Keratinocyte (primary cell): ENCODE data around the gene HIVEP2. TPM values are rescaled to one million over a fixed set of nuclear protein-coding genes. Genes with fewer than 3 reads are reported as not detected.

Experiments
- DNase-seq: peaks from one replicate; pipeline ENCODE4 v3.0.0-alpha.2; 2011; ENCODE audit warnings: low read depth, missing footprints, low spot score
- FAIRE-seq: peaks from 2 replicates; lab custom pipeline; 2011; peaks lifted over from hg19 to GRCh38; lab: Jason Lieb, UNC
- H2AFZ ChIP-seq: 2 replicates; pipeline ENCODE4 v1.6.0; 2012; ENCODE audit warnings: low read length, control low read depth, inconsistent platforms; ENCODE audit not compliant: control insufficient read depth
- H3K27ac ChIP-seq: 2 replicates; pipeline ENCODE4 v1.5.1; 2011; ENCODE audit warnings: low read length; ENCODE audit not compliant: control insufficient read depth, insufficient read depth
- H3K27me3 ChIP-seq: 3 replicates; pipeline ENCODE4 v1.6.0; 2011; ENCODE audit warnings: low read length; ENCODE audit not compliant: control insufficient read depth, insufficient read depth; ENCODE audit errors: extremely low read depth
- H3K36me3 ChIP-seq, 2 experiments: 2 replicates in 1 of 2; 3 replicates in 1 of 2; pipeline ENCODE4 v1.5.1; 2011; ENCODE audit warnings: low read length in 2 of 2, mild to moderate bottlenecking in 1 of 2; ENCODE audit not compliant: control insufficient read depth in 2 of 2, insufficient read depth in 2 of 2; ENCODE audit errors: extremely low read depth in 1 of 2
- H3K4me1 ChIP-seq: 3 replicates; pipeline ENCODE4 v1.5.1; 2011; ENCODE audit warnings: low read length; ENCODE audit not compliant: control insufficient read depth, insufficient read depth; ENCODE audit errors: extremely low read depth
- H3K4me2 ChIP-seq: 3 replicates; pipeline ENCODE4 v1.6.0; 2011; ENCODE audit warnings: low read depth, low read length; ENCODE audit not compliant: control insufficient read depth, insufficient read depth; ENCODE audit errors: extremely low read depth
- H3K4me3 ChIP-seq, 3 experiments: fragments of 200-600 bp in 1 of 3; sonication (generic) in 1 of 3; 2 replicates in 2 of 3; 3 replicates in 1 of 3; pipeline ENCODE4 v1.5.1; 2011 to 2016; ENCODE audit warnings: low read length in 3 of 3, mild to moderate bottlenecking in 3 of 3, control low read depth in 2 of 3, inconsistent platforms in 1 of 3, low read depth in 1 of 3, mixed read lengths in 1 of 3, mixed run types in 1 of 3, moderate library complexity in 1 of 3; ENCODE audit not compliant: control insufficient read depth in 2 of 3, insufficient read depth in 2 of 3; ENCODE audit errors: extremely low read depth in 1 of 3
- H3K79me2 ChIP-seq: 2 replicates; pipeline ENCODE4 v1.6.0; 2012; ENCODE audit warnings: low read length; ENCODE audit not compliant: control insufficient read depth, insufficient read depth
- H3K9ac ChIP-seq: 3 replicates; pipeline ENCODE4 v1.6.0; 2011; ENCODE audit warnings: low read length; ENCODE audit not compliant: control insufficient read depth, insufficient read depth; ENCODE audit errors: extremely low read depth
- H3K9me1 ChIP-seq: 3 replicates; pipeline ENCODE4 v1.6.0; 2011; ENCODE audit warnings: low read length; ENCODE audit not compliant: control insufficient read depth, insufficient read depth; ENCODE audit errors: extremely low read depth
- H3K9me3 ChIP-seq: 2 replicates; pipeline ENCODE4 v1.5.1; 2012; ENCODE audit warnings: low read depth, low read length; ENCODE audit not compliant: control insufficient read depth
- H4K20me1 ChIP-seq: 3 replicates; pipeline ENCODE4 v1.6.0; 2011; ENCODE audit warnings: low read length; ENCODE audit not compliant: control insufficient read depth, insufficient read depth; ENCODE audit errors: extremely low read depth
- EZH2 ChIP-seq: IDR thresholded peaks from one replicate; pipeline ENCODE4 v1.6.1; 2012; ENCODE audit warnings: inconsistent platforms, mild to moderate bottlenecking, low read length, moderate library complexity
- dilution Hi-C: fragments of 300-500 bp; cut with MboI; formaldehyde crosslinking; loops from one replicate; pipeline ENCODE4 v1.7.0; 2020; ENCODE audit warnings: low sequenced_read_pairs; ENCODE audit not compliant: extremely low pct_ligation_motif_present
- polyA plus RNA-seq, 5 experiments: library from polyadenylated mRNA; depleted of rRNA in 3 of 5; stranded (reverse) in 3 of 5; stranded (forward) in 1 of 5; unstranded in 1 of 5; fragments of >200 nt; gene quantifications; 1 replicate in 1 of 5; 2 replicates in 3 of 5; 3 replicates in 1 of 5; pipeline versions ENCODE4 v1.2.1 to v1.2.3, GENCODE V29; 2011 to 2012; ENCODE audit warnings: missing spikeins in 2 of 5, low read depth in 1 of 5, low replicate concordance in 1 of 5
- TF ChIP-seq, protein P1 (sequence below), 3 experiments: IDR thresholded peaks in 1 of 3; conservative IDR thresholded peaks in 1 of 3; optimal IDR thresholded peaks in 1 of 3; 2 replicates in 2 of 3; 3 replicates in 1 of 3; pipeline versions ENCODE3 to v1.5.1; 2011; ENCODE audit warnings: low read length in 3 of 3, mild to moderate bottlenecking in 3 of 3, moderate library complexity in 2 of 3, control low read depth in 1 of 3, inconsistent platforms in 1 of 3; ENCODE audit not compliant: insufficient read depth in 2 of 3; ENCODE audit errors: extremely low read depth in 1 of 3

The HIVEP2 gene
- polyA plus RNA-seq, 1 donor (not counting 4 experiments of a cell fraction or from before 2014, with no cell fraction given), result 8.9 TPM

DNA sequence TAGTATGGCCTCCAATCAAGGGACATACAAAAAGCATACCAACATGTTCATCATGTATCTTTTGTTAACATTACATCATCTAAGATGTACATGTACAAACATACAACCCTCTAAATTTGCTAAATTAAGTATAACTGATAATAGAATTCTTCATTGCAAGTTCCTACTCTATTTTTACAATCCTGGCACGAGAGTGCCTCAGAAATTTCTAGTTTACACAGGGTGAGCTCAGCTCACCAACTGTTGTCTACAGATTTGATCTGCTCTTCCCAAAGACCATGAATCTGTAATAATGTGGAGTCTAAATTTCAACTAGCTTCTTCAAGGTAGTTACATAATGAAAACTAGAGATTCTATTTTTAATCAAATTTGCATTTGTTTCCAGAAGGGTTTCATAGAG, 179.7 kb downstream of the HIVEP2 start:
- no peaks in the 10 kb centered on the region for H3K9me1 ChIP-seq
- H2AFZ ChIP-seq, result no peak overlapping the region
- no peaks in the 10 kb centered on the region for H3K79me2 ChIP-seq
- no peak for TF ChIP-seq EZH2
- TF ChIP-seq, protein P1, sequence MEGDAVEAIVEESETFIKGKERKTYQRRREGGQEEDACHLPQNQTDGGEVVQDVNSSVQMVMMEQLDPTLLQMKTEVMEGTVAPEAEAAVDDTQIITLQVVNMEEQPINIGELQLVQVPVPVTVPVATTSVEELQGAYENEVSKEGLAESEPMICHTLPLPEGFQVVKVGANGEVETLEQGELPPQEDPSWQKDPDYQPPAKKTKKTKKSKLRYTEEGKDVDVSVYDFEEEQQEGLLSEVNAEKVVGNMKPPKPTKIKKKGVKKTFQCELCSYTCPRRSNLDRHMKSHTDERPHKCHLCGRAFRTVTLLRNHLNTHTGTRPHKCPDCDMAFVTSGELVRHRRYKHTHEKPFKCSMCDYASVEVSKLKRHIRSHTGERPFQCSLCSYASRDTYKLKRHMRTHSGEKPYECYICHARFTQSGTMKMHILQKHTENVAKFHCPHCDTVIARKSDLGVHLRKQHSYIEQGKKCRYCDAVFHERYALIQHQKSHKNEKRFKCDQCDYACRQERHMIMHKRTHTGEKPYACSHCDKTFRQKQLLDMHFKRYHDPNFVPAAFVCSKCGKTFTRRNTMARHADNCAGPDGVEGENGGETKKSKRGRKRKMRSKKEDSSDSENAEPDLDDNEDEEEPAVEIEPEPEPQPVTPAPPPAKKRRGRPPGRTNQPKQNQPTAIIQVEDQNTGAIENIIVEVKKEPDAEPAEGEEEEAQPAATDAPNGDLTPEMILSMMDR (optimal IDR thresholded peaks at IDR 0.05 in 1 of 3, IDR thresholded peaks at IDR 0.05 in 1 of 3, conservative IDR thresholded peaks at IDR 0.05 in 1 of 3; ENCODE audit: extremely low read depth in 1 of 3, insufficient read depth in 2 of 3, low read length in 3 of 3), result no peak
- H3K4me1 ChIP-seq, result no peaks in the 10 kb centered on the region
- H3K4me3 ChIP-seq, result no peak overlapping the region
- H4K20me1 ChIP-seq, result no peaks in the 10 kb centered on the region
- H3K27ac ChIP-seq, result no peak overlapping the region
- FAIRE-seq (no peak), DNase-seq (no peak)
- H3K4me2 ChIP-seq, result no peak overlapping the region
- no peaks in the 10 kb centered on the region for H3K9me3 ChIP-seq
- H3K27me3 ChIP-seq, result no peaks in the 10 kb centered on the region
- dilution Hi-C loops, result no loop called here
- H3K36me3 ChIP-seq, result peaks cover 6 to 18% of the 10 kb centered on the region in 2 experiments
- no peak overlapping the region for H3K9ac ChIP-seq

DNA sequence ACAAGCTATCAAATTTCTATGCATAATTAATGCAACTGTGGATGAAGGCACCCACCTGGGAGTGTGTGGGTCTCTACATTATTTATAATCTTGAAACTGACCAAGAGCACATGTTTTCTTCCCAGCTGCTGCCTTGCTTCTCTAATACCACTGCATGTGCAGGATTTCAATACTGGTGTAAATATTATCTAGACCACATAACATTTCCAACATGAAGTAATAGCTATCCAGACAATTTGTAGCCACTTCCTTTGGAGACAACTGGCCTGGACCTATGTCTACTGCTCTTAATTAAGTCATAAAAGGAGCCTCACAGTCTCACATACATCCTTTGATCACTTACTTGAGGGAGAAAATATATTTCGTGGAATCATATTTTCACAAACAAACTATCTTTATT, 180.7 kb downstream of the HIVEP2 start:
- Histone ChIP-seq H3K4me3 (no peak overlapping the region), H3K9me1 (no peaks in the 10 kb centered on the region), H2AFZ (no peak overlapping the region), H3K27ac (no peak overlapping the region), H4K20me1 (no peaks in the 10 kb centered on the region), H3K9ac (no peak overlapping the region), H3K79me2 (no peaks in the 10 kb centered on the region), H3K4me1 (no peaks in the 10 kb centered on the region), H3K36me3 (peaks cover 8 to 14% of the 10 kb centered on the region in 2 experiments), H3K27me3 (no peaks in the 10 kb centered on the region), H3K4me2 (no peak overlapping the region), H3K9me3 (no peaks in the 10 kb centered on the region)
- dilution Hi-C loops, result no loop called here
- FAIRE-seq (no peak), DNase-seq (no peak)
- TF ChIP-seq, protein P1 (optimal IDR thresholded peaks at IDR 0.05 in 1 of 3, IDR thresholded peaks at IDR 0.05 in 1 of 3, conservative IDR thresholded peaks at IDR 0.05 in 1 of 3; ENCODE audit: extremely low read depth in 1 of 3, insufficient read depth in 2 of 3, low read length in 3 of 3), result no peak
- no peak for TF ChIP-seq EZH2
